Brain microvascular endothelial cell (primary cell): ENCODE measurements around the gene KCTD1.

ENCODE experiments used
- DNase-seq: peaks from one replicate; pipeline ENCODE4 v3.0.0-alpha.2; 2020
- H3K27ac ChIP-seq: fragments of 250-450 bp; sonication (Bioruptor Pico); 2 replicates; pipeline ENCODE4 v1.5.1; 2020; ENCODE audit warnings: mild to moderate bottlenecking, moderate library complexity
- H3K27me3 ChIP-seq: fragments of 250-450 bp; sonication (Bioruptor Pico); replicated peaks from 2 replicates; pipeline ENCODE4 v1.5.1; 2020; ENCODE audit warnings: mild to moderate bottlenecking
- H3K36me3 ChIP-seq: fragments of 250-450 bp; sonication (Bioruptor Pico); replicated peaks from 2 replicates; pipeline ENCODE4 v1.5.1; 2020; ENCODE audit warnings: mild to moderate bottlenecking
- H3K4me3 ChIP-seq: 2 replicates; pipeline ENCODE4 v1.5.1; 2011; ENCODE audit warnings: low read depth, mild to moderate bottlenecking, control low read depth, low read length, moderate library complexity
- in situ Hi-C: cut with HindIII; loops from 2 replicates; pipeline ENCODE4 v1.10.0; 2017; ENCODE audit warnings: low sequenced_read_pairs, low pct_ligation_motif_present
- TF ChIP-seq, protein P1 (sequence below): IDR thresholded peaks from 2 replicates; pipeline ENCODE4 v1.5.1; 2011; ENCODE audit warnings: low read depth, mild to moderate bottlenecking, moderate library complexity, low read length, control low read depth, inconsistent platforms; ENCODE audit errors: missing control alignments

The KCTD1 gene

DNA sequence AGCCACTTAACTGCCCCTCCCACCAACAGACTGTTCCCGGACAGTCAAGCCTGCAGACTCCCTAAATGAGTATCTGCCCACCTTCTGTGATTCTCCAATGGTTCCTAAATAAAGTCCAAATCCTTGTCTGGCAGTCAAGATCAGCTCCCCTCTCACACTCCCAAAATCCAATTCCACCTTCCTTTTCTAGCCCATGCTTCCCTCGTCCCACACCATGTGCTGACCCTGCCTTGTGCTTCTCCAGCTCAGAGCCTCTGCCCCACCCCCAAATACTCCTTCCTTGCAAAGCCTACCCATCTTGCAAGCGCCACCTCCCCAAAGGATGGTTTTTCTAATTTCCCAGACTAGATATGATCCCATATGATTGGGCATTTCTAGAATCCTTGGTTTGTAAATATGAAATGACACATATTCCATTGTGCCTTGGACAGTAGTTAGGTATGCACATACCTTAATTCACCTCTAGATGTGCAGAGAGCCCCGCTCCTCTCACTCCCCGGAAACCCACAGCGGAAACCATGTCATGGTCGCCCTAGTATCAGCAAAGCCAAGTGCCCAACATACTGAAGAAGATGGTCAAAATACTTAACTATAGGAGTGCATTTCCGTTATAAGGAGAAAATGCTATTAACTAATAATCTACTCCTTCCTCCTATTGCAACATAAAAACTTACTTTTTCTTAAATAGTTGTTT, 97.2 kb downstream of the KCTD1 start:
- Histone ChIP-seq H3K4me3 (no peak overlapping the region), H3K27ac (no peak overlapping the region), H3K36me3 (no peaks in the 10 kb centered on the region), H3K27me3 (no peaks in the 10 kb centered on the region)
- in situ Hi-C loops, result no loop called here
- TF ChIP-seq, protein P1, sequence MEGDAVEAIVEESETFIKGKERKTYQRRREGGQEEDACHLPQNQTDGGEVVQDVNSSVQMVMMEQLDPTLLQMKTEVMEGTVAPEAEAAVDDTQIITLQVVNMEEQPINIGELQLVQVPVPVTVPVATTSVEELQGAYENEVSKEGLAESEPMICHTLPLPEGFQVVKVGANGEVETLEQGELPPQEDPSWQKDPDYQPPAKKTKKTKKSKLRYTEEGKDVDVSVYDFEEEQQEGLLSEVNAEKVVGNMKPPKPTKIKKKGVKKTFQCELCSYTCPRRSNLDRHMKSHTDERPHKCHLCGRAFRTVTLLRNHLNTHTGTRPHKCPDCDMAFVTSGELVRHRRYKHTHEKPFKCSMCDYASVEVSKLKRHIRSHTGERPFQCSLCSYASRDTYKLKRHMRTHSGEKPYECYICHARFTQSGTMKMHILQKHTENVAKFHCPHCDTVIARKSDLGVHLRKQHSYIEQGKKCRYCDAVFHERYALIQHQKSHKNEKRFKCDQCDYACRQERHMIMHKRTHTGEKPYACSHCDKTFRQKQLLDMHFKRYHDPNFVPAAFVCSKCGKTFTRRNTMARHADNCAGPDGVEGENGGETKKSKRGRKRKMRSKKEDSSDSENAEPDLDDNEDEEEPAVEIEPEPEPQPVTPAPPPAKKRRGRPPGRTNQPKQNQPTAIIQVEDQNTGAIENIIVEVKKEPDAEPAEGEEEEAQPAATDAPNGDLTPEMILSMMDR, result no peak
- DNase-seq, result no peak

DNA sequence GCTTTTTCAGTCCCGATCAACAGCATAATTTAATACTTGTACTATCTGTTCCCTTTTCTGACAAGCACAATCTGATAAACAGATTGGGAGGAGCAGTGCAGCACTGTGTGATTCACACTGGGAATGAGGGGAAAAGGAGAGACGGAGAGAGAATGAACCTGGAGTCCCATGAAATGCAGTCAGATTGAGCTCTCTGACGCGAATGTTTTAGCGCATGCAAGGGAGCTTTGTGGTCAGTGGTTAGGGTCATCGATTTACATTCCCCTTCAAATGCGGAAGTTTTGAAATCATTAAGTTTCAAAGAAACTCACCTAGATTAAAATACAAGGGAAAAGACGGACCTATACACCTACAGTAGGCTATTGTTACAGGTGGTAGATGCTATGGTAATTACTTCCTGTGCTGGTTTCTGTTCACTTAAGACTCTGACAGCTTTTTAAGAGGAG, 99.6 kb downstream of the KCTD1 start:
- no peak for DNase-seq
- H3K27me3 ChIP-seq, result no peaks in the 10 kb centered on the region
- H3K27ac ChIP-seq, result no peak overlapping the region
- no peak overlapping the region for H3K4me3 ChIP-seq
- no peaks in the 10 kb centered on the region for H3K36me3 ChIP-seq
- in situ Hi-C loops, result no loop called here
- TF ChIP-seq, protein P1, result no peak

DNA sequence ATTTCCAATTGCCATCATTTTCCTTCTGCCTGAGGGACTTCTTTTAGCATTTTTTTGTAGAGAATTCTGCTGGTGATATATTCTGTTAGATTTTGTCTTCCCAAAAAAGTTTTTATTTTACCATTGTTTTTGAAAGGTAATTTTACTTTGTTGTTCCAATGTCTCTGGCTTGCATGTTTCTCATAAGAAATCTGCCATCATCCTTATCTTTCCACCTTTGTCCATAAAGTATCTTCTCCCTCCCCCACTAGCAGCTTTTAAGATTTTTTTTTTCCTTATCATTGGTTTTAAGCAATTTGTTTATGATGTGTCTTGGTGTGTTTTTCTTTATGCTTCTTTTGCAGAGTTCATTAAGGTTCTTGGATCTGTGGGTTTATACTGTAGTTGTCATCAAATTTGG, 104.5 kb downstream of the KCTD1 start:
- H3K36me3 ChIP-seq, result no peaks in the 10 kb centered on the region
- no peaks in the 10 kb centered on the region for H3K27me3 ChIP-seq
- no peak for DNase-seq
- TF ChIP-seq, protein P1, result no peak
- no peak overlapping the region for H3K4me3 ChIP-seq
- H3K27ac ChIP-seq, result no peak overlapping the region
- in situ Hi-C loops, result no loop called here

DNA sequence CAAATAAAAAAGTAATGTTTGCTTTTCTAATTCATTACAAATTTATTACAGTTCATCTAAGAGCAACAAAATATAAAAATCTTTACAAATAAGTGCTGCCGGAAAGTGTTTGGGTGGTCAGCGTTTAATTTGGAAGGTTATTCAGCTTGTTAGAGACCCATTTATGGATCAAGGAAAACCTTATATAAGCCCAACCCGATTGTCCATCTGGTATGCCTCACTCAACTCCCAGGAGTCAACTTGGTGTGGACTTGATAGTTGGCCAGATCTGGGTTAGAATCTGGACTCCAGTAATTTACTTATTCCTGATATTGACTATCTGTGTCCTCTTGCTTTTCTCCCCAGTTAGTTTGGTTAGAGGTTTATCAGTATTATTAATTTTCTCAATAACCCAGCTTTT, 106.2 kb downstream of the KCTD1 start:
- Histone ChIP-seq H3K36me3 (no peaks in the 10 kb centered on the region), H3K27me3 (no peaks in the 10 kb centered on the region), H3K27ac (no peak overlapping the region), H3K4me3 (no peak overlapping the region)
- TF ChIP-seq, protein P1, result no peak
- no peak for DNase-seq
- in situ Hi-C loops, result no loop called here

DNA sequence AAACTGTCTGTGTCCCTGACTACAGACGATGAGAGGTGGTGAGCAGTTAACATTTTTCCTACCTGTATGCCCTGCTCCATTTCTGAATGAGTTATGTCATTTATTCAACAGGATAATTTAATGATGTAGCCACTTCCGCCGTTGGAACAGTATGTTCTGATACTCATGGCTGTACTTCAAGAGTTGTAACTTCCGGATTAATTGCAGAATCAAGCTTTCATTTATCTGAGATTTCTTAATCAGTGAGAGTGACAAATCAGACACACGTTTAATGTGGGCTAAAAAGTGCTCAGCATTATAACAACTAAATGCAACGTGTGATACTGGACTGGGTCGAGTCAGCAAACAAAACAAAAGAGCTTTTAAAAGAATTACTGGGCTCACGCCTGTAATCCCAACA, 107.7 kb downstream of the KCTD1 start:
- TF ChIP-seq, protein P1, result no peak
- Histone ChIP-seq H3K4me3 (no peak overlapping the region), H3K36me3 (no peaks in the 10 kb centered on the region), H3K27me3 (no peaks in the 10 kb centered on the region), H3K27ac (no peak overlapping the region)
- in situ Hi-C loops, result no loop called here
- DNase-seq, result no peak

DNA sequence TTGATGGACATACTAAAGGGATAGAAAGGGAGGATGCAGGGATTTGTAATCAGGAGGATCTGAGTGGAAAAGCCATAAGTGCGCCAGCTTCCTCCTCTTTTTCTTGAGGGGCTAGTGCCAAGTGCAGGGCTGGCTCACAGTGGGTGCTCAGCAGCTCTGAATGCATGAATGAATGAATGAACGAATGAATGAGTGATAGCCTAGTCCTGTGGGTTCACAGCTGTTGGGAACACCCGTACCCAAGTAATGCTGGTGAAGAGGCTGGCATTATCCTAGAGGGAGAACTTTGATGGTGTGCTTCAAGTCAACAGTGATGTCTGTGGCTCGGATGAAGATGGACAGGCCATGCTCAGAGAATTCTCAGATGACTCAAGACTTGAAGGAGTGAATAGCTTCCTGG, 108.8 kb downstream of the KCTD1 start:
- no peak for DNase-seq
- no peak overlapping the region for H3K4me3 ChIP-seq
- no peaks in the 10 kb centered on the region for H3K27me3 ChIP-seq
- TF ChIP-seq, protein P1, result no peak
- H3K36me3 ChIP-seq, result no peaks in the 10 kb centered on the region
- no peak overlapping the region for H3K27ac ChIP-seq
- in situ Hi-C loops, result no loop called here
